ENCODE measurements around the gene SLC23A2. TPM values are rescaled to one million over a fixed set of nuclear protein-coding genes. Genes with fewer than 3 reads are reported as not detected.

The SLC23A2 gene
- total RNA-seq, 2 donors from 2014 or later: 12.3 to 13.7 TPM

DNA sequence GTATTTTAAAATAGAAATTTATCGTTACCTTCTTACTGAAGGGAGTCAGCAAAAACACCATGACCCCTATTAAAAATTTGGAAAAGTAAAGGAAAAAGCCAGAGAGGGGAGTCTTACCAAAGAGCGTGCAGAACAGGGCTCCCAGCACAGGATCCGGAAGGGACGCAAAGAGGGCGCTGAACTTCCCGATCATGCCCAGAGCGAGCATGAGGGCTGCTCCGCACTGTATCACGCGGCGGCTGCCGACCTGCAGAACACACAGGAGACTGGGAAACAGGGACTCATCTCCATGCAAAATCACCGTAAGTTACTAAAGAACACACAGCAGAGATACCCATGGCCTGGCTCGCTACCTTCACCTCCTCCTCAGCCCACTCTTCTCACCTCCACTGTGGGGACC, 138.6 kb downstream of the SLC23A2 start:
- H3K36me3 ChIP-seq (ENCODE audit: control insufficient read depth, insufficient read depth, low read length): peaks cover 15% of the 10 kb centered on the region
- H3K9ac ChIP-seq (ENCODE audit: extremely low read depth, low read length, poor library complexity, severe bottlenecking): no peak overlapping the region
- no peaks in the 10 kb centered on the region for H3K27me3 ChIP-seq (ENCODE audit: control insufficient read depth, insufficient read depth, low read length, poor library complexity, severe bottlenecking)
- Mint-ChIP-seq H3K27ac (peak overlapping the region; percentile 77), H3K4me1 (no peaks in the 10 kb centered on the region), H3K9me3 (no peaks in the 10 kb centered on the region), H3K27me3 (ENCODE audit: insufficient read depth) (no peaks in the 10 kb centered on the region), H3K4me3 (no peak overlapping the region), H3K36me3 (ENCODE audit: low read depth) (peaks cover 33% of the 10 kb centered on the region)
- H3K9me3 ChIP-seq (ENCODE audit: control insufficient read depth, low read length): no peaks in the 10 kb centered on the region
- H3K4me1 ChIP-seq (ENCODE audit: control insufficient read depth, insufficient read depth, low read length): no peaks in the 10 kb centered on the region
- TF ChIP-seq, protein P1, sequence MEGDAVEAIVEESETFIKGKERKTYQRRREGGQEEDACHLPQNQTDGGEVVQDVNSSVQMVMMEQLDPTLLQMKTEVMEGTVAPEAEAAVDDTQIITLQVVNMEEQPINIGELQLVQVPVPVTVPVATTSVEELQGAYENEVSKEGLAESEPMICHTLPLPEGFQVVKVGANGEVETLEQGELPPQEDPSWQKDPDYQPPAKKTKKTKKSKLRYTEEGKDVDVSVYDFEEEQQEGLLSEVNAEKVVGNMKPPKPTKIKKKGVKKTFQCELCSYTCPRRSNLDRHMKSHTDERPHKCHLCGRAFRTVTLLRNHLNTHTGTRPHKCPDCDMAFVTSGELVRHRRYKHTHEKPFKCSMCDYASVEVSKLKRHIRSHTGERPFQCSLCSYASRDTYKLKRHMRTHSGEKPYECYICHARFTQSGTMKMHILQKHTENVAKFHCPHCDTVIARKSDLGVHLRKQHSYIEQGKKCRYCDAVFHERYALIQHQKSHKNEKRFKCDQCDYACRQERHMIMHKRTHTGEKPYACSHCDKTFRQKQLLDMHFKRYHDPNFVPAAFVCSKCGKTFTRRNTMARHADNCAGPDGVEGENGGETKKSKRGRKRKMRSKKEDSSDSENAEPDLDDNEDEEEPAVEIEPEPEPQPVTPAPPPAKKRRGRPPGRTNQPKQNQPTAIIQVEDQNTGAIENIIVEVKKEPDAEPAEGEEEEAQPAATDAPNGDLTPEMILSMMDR (conservative IDR thresholded peaks at IDR 0.05): no peak
- H3K27ac ChIP-seq (ENCODE audit: low read depth, low read length): no peak overlapping the region
- WGBS, 2 experiments (ENCODE audit: insufficient coverage in 1 of 2, insufficient read length in 1 of 2): 94 to 97% methylated on average over 13 to 14 of the region's 14 CpGs
- DNase-seq: no peak
- no peak overlapping the region for H3K4me3 ChIP-seq (ENCODE audit: low read length)

DNA sequence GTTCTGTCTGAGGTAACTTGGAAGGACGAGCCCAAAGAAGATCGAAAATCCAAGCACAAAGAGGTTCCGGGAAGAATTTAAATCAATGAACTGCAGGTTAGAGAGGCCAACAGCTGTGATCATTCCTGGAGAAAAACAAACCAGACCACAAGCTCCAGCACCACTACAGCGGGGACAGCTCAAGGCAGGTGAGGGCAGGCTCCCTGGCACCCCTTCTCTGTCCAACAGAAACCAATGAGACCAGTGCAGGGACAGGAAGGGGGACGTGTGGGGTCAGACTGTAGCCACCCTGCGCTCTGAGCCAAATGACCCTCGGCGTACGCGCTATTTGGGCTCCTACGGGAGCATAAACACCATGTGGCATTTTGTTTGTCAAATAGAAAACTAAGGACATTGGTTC, 139.3 kb downstream of the SLC23A2 start:
- H3K27ac Mint-ChIP-seq: peak overlapping the region; percentile 29
- WGBS, 2 experiments (ENCODE audit: insufficient coverage in 1 of 2, insufficient read length in 1 of 2): 90% methylated on average over 9 to 11 of the region's 11 CpGs
- TF ChIP-seq, protein P1 (conservative IDR thresholded peaks at IDR 0.05): no peak

DNA sequence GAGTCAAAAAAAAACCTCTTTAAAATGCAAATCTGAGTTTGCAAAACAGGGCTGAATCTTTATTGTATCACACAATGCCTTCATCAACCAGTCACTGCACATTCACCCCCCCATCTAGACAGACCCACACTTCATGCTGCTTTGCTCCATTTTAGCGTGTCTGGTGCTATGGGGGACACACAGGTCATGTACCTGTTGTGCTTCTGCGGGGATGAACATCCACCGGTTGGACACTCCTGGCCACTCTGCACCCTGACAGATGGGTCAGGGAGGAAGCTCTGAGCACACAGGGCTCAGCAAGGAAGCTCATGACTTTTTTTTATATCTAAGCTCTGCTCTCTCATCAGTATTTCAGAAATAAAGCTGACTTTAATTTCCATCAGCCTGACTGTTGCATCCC, 143.3 kb downstream of the SLC23A2 start:
- no peak for DNase-seq
- Histone ChIP-seq H3K4me1 (ENCODE audit: control insufficient read depth, insufficient read depth, low read length) (no peaks in the 10 kb centered on the region), H3K9me3 (ENCODE audit: control insufficient read depth, low read length) (no peaks in the 10 kb centered on the region), H3K9ac (ENCODE audit: extremely low read depth, low read length, poor library complexity, severe bottlenecking) (no peak overlapping the region), H3K36me3 (ENCODE audit: control insufficient read depth, insufficient read depth, low read length) (peaks cover 20% of the 10 kb centered on the region), H3K27me3 (ENCODE audit: control insufficient read depth, insufficient read depth, low read length, poor library complexity, severe bottlenecking) (no peaks in the 10 kb centered on the region), H3K4me3 (ENCODE audit: low read length) (no peak overlapping the region), H3K27ac (ENCODE audit: low read depth, low read length) (no peak overlapping the region)
- Mint-ChIP-seq H3K4me1 (no peaks in the 10 kb centered on the region), H3K27me3 (ENCODE audit: insufficient read depth) (no peaks in the 10 kb centered on the region), H3K4me3 (no peak overlapping the region), H3K27ac (no peak overlapping the region), H3K36me3 (ENCODE audit: low read depth) (peaks cover 32% of the 10 kb centered on the region), H3K9me3 (no peaks in the 10 kb centered on the region)
- TF ChIP-seq, protein P1 (conservative IDR thresholded peaks at IDR 0.05): no peak
- WGBS, 2 experiments (ENCODE audit: insufficient coverage in 1 of 2, insufficient read length in 1 of 2): 95 to 96% methylated on average over 3 of the region's 3 CpGs

More for the DNA sequence above, 139.3 kb downstream of the SLC23A2 start:
- Mint-ChIP-seq H3K4me3 (no peak overlapping the region), H3K9me3 (no peaks in the 10 kb centered on the region), H3K36me3 (ENCODE audit: low read depth) (peaks cover 32% of the 10 kb centered on the region), H3K4me1 (no peaks in the 10 kb centered on the region), H3K27me3 (ENCODE audit: insufficient read depth) (no peaks in the 10 kb centered on the region)
- H3K9ac ChIP-seq (ENCODE audit: extremely low read depth, low read length, poor library complexity, severe bottlenecking): no peak overlapping the region
- H3K27me3 ChIP-seq (ENCODE audit: control insufficient read depth, insufficient read depth, low read length, poor library complexity, severe bottlenecking): no peaks in the 10 kb centered on the region
- H3K36me3 ChIP-seq (ENCODE audit: control insufficient read depth, insufficient read depth, low read length): peaks cover 15% of the 10 kb centered on the region
- no peaks in the 10 kb centered on the region for H3K4me1 ChIP-seq (ENCODE audit: control insufficient read depth, insufficient read depth, low read length)
- no peak for DNase-seq
- H3K4me3 ChIP-seq (ENCODE audit: low read length): no peak overlapping the region
- no peaks in the 10 kb centered on the region for H3K9me3 ChIP-seq (ENCODE audit: control insufficient read depth, low read length)
- H3K27ac ChIP-seq (ENCODE audit: low read depth, low read length): no peak overlapping the region

All from endodermal cell (in vitro differentiated cells).